ENCODE measurements around the gene GNAI3. TPM values are rescaled to one million over a fixed set of nuclear protein-coding genes. Genes with fewer than 3 reads are reported as not detected.
A peak's percentile ranks its signal among the peaks of the same experiment; 100 is the strongest.

Gene GNAI3
- total RNA-seq, 6 donors from 2014 or later = 2.2 to 9.0 (median 6.0) TPM

- peak in 1 of 2 donors; percentile 57 for DNase-seq
- WGBS, 2 donors = 38 to 49% methylated on average over 3 of the region's 3 CpGs
- peaks cover 52 to 76% (median 56%) of the 10 kb centered on the region in 4 donors for H3K4me1 ChIP-seq
These were observed 22.0 kb downstream of the GNAI3 start for GRCh38 chr1:109570414-109570813.

GRCh38 chr1:109573785-109574184, 25.4 kb downstream of the GNAI3 start:
- peak overlapping the region in 2 of 4 donors; percentile 3 to 72 for H3K27ac ChIP-seq
- H3K27me3 ChIP-seq = no peaks in the 10 kb centered on the region
- WGBS, 2 donors = 34 to 40% methylated on average over 2 of the region's 2 CpGs
- peak; percentile 22 to 77 for ATAC-seq (ENCODE audit: low FRiP score in 2 of 2)
- H3K36me3 ChIP-seq = peaks cover 0 to 26% (median 4%) of the 10 kb centered on the region in 4 donors
- TF ChIP-seq POLR2AphosphoS5 (IDR thresholded peaks at IDR 0.05) = no peak
- TF ChIP-seq EP300 (IDR thresholded peaks at IDR 0.05) = no peak
- TF ChIP-seq CTCF (IDR thresholded peaks at IDR 0.05) = no peak
- no peak for TF ChIP-seq POLR2A (IDR thresholded peaks at IDR 0.05)
- no peaks in the 10 kb centered on the region for H3K9me3 ChIP-seq
- H3K4me1 ChIP-seq = peaks cover 39 to 55% (median 44%) of the 10 kb centered on the region in 4 donors
- no peak overlapping the region for H3K4me3 ChIP-seq
- peak in 1 of 2 donors; percentile 40 for DNase-seq

More at GRCh38 chr1:109570414-109570813, 22.0 kb downstream of the GNAI3 start:
- TF ChIP-seq POLR2AphosphoS5 (IDR thresholded peaks at IDR 0.05) = peak in 1 of 2 donors; percentile 9
- no peak for TF ChIP-seq EP300 (IDR thresholded peaks at IDR 0.05)
- ATAC-seq (ENCODE audit: low FRiP score in 2 of 2) = peak; percentile 59 to 82
- Histone ChIP-seq H3K9me3 (no peaks in the 10 kb centered on the region), H3K4me3 (no peak overlapping the region), H3K27ac (peak overlapping the region in 3 of 4 donors; percentile 16 to 58 (median 48)), H3K27me3 (no peaks in the 10 kb centered on the region), H3K36me3 (no peaks in the 10 kb centered on the region)

GRCh38 chr1:109578947-109579443, 30.6 kb downstream of the GNAI3 start:
- H3K27me3 ChIP-seq = no peaks in the 10 kb centered on the region
- ATAC-seq (ENCODE audit: low FRiP score in 2 of 2) (no peak), DNase-seq (no peak)
- WGBS, 2 donors = 77 to 88% methylated on average over 3 of the region's 3 CpGs
- peaks cover 5 to 71% (median 24%) of the 10 kb centered on the region in 4 donors for H3K36me3 ChIP-seq
- no peaks in the 10 kb centered on the region for H3K9me3 ChIP-seq
- no peak for TF ChIP-seq CTCF (IDR thresholded peaks at IDR 0.05)
- no peak overlapping the region for H3K4me3 ChIP-seq
- H3K27ac ChIP-seq = peak overlapping the region in 1 of 4 donors; percentile 1
- H3K4me1 ChIP-seq = peaks cover 9 to 13% (median 10%) of the 10 kb centered on the region in 4 donors

- no peak for ATAC-seq (ENCODE audit: low FRiP score in 2 of 2)
- Histone ChIP-seq H3K9me3 (no peaks in the 10 kb centered on the region), H3K36me3 (peaks cover 5 to 76% (median 25%) of the 10 kb centered on the region in 4 donors), H3K4me3 (no peak overlapping the region), H3K27ac (peak overlapping the region in 1 of 4 donors; percentile 1), H3K4me1 (peaks cover 4 to 8% (median 6%) of the 10 kb centered on the region in 4 donors), H3K27me3 (no peaks in the 10 kb centered on the region)
- no peak for DNase-seq
- TF ChIP-seq POLR2AphosphoS5 (IDR thresholded peaks at IDR 0.05) = no peak
- TF ChIP-seq EP300 (IDR thresholded peaks at IDR 0.05) = no peak
- TF ChIP-seq POLR2A (IDR thresholded peaks at IDR 0.05) = no peak
- TF ChIP-seq CTCF (IDR thresholded peaks at IDR 0.05) = no peak
- WGBS, 2 donors = 66 to 86% methylated on average over 1 of the region's 1 CpG
These were observed 31.1 kb downstream of the GNAI3 start for GRCh38 chr1:109579491-109579890.

GRCh38 chr1:109582021-109582420, 33.6 kb downstream of the GNAI3 start:
- DNase-seq = no peak
- H3K9me3 ChIP-seq = no peaks in the 10 kb centered on the region
- peaks cover 0 to 2% (median 0%) of the 10 kb centered on the region in 4 donors for H3K4me1 ChIP-seq
- TF ChIP-seq POLR2A (IDR thresholded peaks at IDR 0.05) (no peak), EP300 (IDR thresholded peaks at IDR 0.05) (no peak), POLR2AphosphoS5 (IDR thresholded peaks at IDR 0.05) (no peak), CTCF (IDR thresholded peaks at IDR 0.05) (no peak)
- WGBS, 2 donors = 75 to 91% methylated on average over 2 of the region's 2 CpGs
- H3K4me3 ChIP-seq = no peak overlapping the region
- H3K27me3 ChIP-seq = no peaks in the 10 kb centered on the region
- peaks cover 14 to 87% (median 30%) of the 10 kb centered on the region in 4 donors for H3K36me3 ChIP-seq
- no peak for ATAC-seq (ENCODE audit: low FRiP score in 2 of 2)
- no peak overlapping the region for H3K27ac ChIP-seq

All from upper lobe of left lung (tissue), 6 donors.